ENCODE results near the gene TMOD2. TPM values are rescaled to one million over a fixed set of nuclear protein-coding genes. Genes with fewer than 3 reads are reported as not detected.

Gene TMOD2
- total and polyA plus RNA-seq, 2 of the 8 experiments (the other 6 are each of a cell fraction or from before 2014, with no cell fraction given), result 0.80 to 6.5 TPM

DNA sequence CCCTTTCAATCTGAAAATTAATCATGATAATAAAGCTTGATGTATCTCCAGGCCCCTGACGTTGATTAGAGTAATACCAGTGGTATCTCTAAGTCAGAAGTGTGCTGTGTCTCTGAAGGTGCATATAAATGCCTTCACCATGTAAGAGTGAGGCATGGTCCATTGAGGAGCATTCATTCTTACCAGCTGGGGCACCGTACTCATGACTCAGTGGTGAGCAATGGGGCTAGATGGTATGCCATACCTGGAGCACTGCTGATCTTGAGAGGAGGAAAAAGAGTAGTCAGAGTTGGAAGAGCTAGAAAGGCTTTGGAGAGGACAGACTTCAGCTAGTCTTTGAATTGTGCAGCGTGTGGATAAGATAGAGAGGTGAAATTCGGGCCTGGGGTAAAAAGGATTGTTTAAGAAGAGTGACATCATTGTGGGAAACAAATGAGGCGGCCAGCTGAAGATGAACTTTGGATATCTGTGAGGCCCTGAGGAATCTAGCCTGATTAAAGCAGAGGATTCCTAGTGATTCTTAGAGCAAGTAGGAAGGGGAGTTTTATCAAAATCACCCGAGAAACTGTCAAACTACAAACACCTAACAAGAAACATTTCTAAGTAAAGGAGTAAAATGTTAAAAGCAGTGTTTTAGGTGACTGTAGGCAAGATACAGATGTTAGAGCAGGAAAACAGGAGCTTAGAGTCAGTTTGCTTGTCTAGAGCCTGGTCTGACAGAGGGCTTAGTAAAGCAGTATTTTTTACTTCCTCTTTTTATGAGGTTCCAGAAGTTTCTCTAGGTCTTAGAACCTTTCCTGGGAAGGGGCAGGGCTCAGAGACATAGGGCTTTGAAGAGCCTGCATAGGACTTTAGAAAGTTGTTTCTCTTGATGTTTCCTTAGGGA is 91.7 kb downstream of the TMOD2 start (continued):
- TF ChIP-seq, protein P1, sequence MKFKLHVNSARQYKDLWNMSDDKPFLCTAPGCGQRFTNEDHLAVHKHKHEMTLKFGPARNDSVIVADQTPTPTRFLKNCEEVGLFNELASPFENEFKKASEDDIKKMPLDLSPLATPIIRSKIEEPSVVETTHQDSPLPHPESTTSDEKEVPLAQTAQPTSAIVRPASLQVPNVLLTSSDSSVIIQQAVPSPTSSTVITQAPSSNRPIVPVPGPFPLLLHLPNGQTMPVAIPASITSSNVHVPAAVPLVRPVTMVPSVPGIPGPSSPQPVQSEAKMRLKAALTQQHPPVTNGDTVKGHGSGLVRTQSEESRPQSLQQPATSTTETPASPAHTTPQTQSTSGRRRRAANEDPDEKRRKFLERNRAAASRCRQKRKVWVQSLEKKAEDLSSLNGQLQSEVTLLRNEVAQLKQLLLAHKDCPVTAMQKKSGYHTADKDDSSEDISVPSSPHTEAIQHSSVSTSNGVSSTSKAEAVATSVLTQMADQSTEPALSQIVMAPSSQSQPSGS (IDR thresholded peaks at IDR 0.05; ENCODE audit: low read length), result no peak
- no peak for TF ChIP-seq RAD21 (IDR thresholded peaks at IDR 0.05 in 1 of 2, conservative IDR thresholded peaks at IDR 0.05 in 1 of 2; ENCODE audit: low read depth in 2 of 2, low read length in 2 of 2)
- TF ChIP-seq CBX8 (IDR thresholded peaks at IDR 0.05; ENCODE audit: borderline replicate concordance, low read depth, low read length), result no peak

Measured in H1 (cell line).